ENCODE results near the gene CHCHD3.

DNA sequence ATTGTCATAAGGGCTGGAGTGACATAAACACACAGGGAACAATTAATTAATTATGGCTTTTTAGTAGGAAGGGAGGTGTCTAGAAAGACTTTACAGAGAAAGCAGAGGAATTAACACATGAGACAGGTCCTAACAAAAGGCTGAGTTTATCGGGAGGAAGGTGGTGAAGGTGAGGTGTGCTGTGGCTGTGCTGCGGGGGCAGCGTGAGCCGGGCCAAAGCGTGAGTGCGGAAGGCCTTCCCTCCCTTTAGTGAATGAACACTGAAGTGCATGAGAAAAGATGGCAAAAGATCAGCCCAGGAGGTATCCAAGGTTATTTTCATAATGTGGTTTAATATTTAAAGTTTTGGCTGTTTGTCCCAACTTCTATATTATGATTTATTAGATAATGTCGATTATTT is 262.2 kb downstream of the CHCHD3 start:
- TF ChIP-seq, protein P1, sequence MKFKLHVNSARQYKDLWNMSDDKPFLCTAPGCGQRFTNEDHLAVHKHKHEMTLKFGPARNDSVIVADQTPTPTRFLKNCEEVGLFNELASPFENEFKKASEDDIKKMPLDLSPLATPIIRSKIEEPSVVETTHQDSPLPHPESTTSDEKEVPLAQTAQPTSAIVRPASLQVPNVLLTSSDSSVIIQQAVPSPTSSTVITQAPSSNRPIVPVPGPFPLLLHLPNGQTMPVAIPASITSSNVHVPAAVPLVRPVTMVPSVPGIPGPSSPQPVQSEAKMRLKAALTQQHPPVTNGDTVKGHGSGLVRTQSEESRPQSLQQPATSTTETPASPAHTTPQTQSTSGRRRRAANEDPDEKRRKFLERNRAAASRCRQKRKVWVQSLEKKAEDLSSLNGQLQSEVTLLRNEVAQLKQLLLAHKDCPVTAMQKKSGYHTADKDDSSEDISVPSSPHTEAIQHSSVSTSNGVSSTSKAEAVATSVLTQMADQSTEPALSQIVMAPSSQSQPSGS (CRISPR knock-in tag; IDR thresholded peaks at IDR 0.05; ENCODE audit: borderline replicate concordance, low read depth), result no peak
- TF ChIP-seq TP53 (CRISPR knock-in tag; IDR thresholded peaks at IDR 0.05) (no peak), SOX15 (CRISPR knock-in tag; IDR thresholded peaks at IDR 0.05) (no peak), JUN (CRISPR knock-in tag; IDR thresholded peaks at IDR 0.05) (no peak), ZNF263 (CRISPR knock-in tag; IDR thresholded peaks at IDR 0.05; ENCODE audit: low read depth) (no peak), EMX1 (CRISPR knock-in tag; IDR thresholded peaks at IDR 0.05) (no peak), CREB1 (CRISPR knock-in tag; IDR thresholded peaks at IDR 0.05) (no peak), NFE2L1 (CRISPR knock-in tag; IDR thresholded peaks at IDR 0.05) (no peak), HMGA2 (CRISPR knock-in tag; IDR thresholded peaks at IDR 0.05) (no peak), RELA (CRISPR knock-in tag; IDR thresholded peaks at IDR 0.05; ENCODE audit: borderline replicate concordance) (no peak), ATF1 (CRISPR knock-in tag; IDR thresholded peaks at IDR 0.05) (no peak), CBFB (CRISPR knock-in tag; IDR thresholded peaks at IDR 0.05; ENCODE audit: low read depth) (no peak)
- TF ChIP-seq, protein P2, sequence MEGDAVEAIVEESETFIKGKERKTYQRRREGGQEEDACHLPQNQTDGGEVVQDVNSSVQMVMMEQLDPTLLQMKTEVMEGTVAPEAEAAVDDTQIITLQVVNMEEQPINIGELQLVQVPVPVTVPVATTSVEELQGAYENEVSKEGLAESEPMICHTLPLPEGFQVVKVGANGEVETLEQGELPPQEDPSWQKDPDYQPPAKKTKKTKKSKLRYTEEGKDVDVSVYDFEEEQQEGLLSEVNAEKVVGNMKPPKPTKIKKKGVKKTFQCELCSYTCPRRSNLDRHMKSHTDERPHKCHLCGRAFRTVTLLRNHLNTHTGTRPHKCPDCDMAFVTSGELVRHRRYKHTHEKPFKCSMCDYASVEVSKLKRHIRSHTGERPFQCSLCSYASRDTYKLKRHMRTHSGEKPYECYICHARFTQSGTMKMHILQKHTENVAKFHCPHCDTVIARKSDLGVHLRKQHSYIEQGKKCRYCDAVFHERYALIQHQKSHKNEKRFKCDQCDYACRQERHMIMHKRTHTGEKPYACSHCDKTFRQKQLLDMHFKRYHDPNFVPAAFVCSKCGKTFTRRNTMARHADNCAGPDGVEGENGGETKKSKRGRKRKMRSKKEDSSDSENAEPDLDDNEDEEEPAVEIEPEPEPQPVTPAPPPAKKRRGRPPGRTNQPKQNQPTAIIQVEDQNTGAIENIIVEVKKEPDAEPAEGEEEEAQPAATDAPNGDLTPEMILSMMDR (IDR thresholded peaks at IDR 0.05), result no peak
- TF ChIP-seq, protein P3, sequence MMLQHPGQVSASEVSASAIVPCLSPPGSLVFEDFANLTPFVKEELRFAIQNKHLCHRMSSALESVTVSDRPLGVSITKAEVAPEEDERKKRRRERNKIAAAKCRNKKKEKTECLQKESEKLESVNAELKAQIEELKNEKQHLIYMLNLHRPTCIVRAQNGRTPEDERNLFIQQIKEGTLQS (CRISPR knock-in tag; conservative IDR thresholded peaks at IDR 0.05), result no peak

Data from WTC11 (cell line).